WI38 (cell line): ENCODE data around the gene TSPAN18.

Source experiments
- H3K4me3 ChIP-seq: 2 replicates; pipeline ENCODE4 v1.5.1; 2011; ENCODE audit warnings: low read depth, mild to moderate bottlenecking, control low read depth, low read length
- TF ChIP-seq, protein P1 (sequence below): IDR thresholded peaks from 2 replicates; pipeline ENCODE4 v1.5.1; 2012; ENCODE audit warnings: low read depth, mild to moderate bottlenecking, control low read depth, low read length

The TSPAN18 gene

DNA sequence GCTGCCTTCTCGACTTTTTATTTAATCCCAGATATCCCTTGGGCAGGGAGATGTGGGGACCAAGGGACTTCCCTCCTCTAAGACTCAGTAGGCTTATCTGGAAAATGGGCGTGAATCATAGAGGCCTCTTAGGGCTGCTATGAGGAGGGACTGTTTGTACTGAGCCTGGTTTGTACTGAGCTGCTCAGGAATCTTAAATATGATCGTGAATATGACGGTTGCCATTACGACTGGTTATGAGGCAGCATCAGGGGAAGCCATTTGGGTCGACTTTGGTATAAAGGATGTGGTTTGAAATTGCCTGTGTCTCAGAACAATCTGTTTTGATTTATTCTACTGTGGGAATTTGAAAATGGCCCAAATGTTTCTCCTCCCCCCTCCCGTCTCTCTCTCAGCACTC, 20.6 kb downstream of the TSPAN18 start:
- TF ChIP-seq, protein P1, sequence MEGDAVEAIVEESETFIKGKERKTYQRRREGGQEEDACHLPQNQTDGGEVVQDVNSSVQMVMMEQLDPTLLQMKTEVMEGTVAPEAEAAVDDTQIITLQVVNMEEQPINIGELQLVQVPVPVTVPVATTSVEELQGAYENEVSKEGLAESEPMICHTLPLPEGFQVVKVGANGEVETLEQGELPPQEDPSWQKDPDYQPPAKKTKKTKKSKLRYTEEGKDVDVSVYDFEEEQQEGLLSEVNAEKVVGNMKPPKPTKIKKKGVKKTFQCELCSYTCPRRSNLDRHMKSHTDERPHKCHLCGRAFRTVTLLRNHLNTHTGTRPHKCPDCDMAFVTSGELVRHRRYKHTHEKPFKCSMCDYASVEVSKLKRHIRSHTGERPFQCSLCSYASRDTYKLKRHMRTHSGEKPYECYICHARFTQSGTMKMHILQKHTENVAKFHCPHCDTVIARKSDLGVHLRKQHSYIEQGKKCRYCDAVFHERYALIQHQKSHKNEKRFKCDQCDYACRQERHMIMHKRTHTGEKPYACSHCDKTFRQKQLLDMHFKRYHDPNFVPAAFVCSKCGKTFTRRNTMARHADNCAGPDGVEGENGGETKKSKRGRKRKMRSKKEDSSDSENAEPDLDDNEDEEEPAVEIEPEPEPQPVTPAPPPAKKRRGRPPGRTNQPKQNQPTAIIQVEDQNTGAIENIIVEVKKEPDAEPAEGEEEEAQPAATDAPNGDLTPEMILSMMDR: no peak
- H3K4me3 ChIP-seq: no peak overlapping the region

DNA sequence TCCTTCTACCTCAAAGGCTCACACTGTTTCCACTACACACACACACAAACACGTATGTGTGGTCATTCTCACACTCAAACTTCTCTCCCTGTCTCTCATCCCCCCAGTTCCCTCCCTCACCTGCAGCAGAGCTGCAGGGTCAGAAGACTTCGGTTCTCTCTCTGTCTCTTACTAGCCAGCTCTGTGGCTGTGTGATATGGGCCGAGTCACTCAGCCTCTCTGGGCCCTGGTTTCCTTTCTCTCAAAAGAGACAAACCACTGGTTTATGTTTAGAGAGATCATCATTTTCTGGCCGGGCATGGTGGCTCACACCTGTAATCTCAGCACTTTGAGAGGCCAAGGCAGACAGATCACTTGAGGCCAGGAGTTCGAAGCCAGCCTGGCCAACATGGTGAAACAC, 21.1 kb downstream of the TSPAN18 start:
- TF ChIP-seq, protein P1: no peak
- no peak overlapping the region for H3K4me3 ChIP-seq

DNA sequence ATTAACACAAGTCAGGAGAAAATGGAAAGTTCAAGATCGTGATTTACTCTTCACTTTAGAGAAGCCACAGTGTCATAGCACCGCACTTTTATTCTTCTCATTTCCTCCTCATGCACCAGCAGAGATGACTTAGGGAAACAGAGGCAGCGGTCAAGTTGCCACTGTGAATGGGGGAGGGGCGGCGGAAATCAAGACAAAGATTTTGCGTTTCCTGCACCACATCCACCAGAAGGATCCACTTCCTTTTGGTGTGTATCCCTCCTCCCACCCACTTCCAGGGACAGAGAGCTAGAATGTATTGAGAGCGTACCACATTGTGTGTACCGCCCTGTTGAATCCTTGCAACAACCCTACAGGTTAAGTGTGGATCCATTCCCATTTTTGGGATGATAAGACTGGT, 21.8 kb downstream of the TSPAN18 start:
- TF ChIP-seq, protein P1: no peak
- no peak overlapping the region for H3K4me3 ChIP-seq

DNA sequence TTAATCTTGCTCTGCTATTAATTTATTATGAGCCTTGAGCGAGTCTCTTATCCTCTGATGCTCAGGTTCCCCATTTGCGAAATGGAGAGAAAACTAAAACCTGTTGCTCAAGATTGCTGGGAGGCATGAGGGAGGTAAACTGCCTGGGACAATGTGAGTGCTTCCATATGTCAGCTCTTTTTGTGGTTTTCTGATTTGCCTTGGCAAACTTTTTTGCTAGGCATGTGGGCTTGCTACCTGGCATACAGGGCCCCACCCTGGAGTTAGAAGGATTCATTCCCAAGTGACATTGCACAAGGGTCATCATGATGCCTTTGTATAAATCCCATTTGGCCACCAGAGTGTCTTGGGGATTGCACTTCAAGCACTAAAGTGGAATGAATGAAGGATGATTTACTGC, 22.4 kb downstream of the TSPAN18 start:
- TF ChIP-seq, protein P1: no peak
- H3K4me3 ChIP-seq: no peak overlapping the region

DNA sequence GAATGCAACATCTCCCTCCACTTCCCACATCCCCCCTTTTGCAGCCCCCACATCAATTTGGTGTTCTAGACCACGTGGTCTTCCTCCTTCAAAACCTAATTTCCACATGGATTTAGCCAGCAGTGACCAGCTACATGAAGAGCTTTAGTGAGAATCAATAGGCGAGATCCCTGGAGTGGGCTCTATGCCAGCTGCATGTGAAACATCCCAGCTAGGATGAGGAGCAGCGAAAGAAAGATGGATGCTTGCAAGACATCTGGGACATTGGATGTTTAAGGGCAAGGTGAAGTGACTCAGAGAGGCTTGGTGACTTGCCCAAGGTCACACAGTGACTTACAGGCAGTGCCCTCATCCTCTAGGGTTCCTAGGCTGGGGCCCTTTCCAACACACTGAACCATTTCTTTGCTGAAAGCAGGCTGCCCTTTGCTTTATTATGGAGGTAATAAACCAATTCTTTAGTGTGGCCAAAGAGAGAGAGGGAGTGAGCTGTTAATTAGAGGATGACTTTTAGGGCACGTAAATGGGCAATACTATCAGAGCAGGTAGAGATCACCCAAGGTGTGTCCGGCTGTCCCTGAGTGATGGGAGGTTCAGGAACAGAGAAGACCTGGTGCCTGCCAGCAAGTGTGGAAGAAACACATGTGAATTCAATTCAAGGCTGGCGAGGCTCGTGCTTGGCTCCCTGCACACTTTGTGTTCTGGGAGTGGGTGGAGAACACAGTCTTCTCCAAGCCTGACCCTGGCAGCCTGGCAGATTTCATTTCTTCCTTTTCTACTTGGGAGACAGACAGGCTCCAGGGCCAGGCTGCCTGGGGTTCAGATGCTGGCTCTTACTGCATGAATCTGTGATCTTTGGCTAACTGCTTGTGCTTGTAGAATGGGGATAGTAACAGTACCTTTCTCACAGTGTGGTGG, 24.0 kb downstream of the TSPAN18 start:
- TF ChIP-seq, protein P1: no peak
- no peak overlapping the region for H3K4me3 ChIP-seq

DNA sequence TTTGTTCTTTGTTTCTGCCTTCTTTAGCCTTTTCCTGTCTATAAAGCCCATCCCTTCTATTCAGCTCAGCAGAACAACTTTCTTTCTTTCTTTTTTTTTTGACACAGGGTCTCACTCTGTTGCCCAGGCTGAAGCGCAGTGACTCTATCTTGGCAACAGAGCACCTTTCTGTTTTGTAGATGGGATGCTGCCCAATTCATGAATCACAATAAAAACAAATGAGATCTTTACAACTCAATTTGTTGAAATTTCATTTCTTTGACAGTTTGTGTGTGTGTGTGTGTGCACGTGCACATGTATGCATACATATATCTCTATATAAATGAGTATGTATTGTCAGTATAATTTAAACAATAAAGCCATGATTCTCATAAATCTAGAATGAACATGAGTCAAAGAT, 25.5 kb downstream of the TSPAN18 start:
- H3K4me3 ChIP-seq: no peak overlapping the region
- TF ChIP-seq, protein P1: no peak

DNA sequence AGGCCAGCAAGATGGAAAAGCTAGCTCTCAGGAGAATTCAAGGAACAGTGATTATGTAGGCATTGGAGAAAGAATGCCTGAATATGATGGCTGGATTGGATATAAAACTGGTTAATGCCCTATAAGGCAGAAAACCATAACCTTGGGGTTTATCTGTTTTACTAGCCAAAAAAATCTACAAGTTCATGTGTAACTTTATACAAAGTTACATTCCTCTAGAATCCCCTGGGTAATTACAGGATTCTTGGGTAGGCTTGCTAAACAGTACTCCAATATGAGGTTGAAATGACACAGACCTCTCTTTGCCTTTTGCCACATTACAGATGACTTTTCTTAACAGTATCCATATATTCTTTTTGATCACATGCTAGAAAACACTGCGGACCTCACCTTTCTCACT, 26.0 kb downstream of the TSPAN18 start:
- no peak overlapping the region for H3K4me3 ChIP-seq
- TF ChIP-seq, protein P1: no peak
